HL-60 (cell line): ENCODE data around the gene NRXN3.

Experiments
- CTCF ChIP-seq: IDR thresholded peaks from one replicate; pipeline ENCODE4 v1.5.1; 2011; ENCODE audit warnings: low read length, control low read depth, inconsistent platforms; ENCODE audit not compliant: insufficient read depth
- POLR2AphosphoS5 ChIP-seq: IDR thresholded peaks from 2 replicates; pipeline ENCODE4 v1.6.1; 2012; ENCODE audit warnings: low read depth

GRCh38 chr14:79074510-79074909 is 904.3 kb downstream of the NRXN3 start:
- TF ChIP-seq CTCF (no peak), POLR2AphosphoS5 (no peak)
